ENCODE measurements around the gene JAKMIP2. TPM values are rescaled to one million over a fixed set of nuclear protein-coding genes. Genes with fewer than 3 reads are reported as not detected.

The JAKMIP2 gene
- total RNA-seq, 1 experiment from 2014 or later = not detected

GRCh38 chr5:147619281-147619878, 163.1 kb downstream of the JAKMIP2 start:
- no TSS peak for BruUV-seq (replicated peaks)
- H3K27ac ChIP-seq (ENCODE audit: low read depth, low read length) = no peak overlapping the region

More at GRCh38 chr5:147619281-147619878, 163.1 kb downstream of the JAKMIP2 start:
- Histone ChIP-seq H3K4me1 (ENCODE audit: control insufficient read depth in 1 of 2, insufficient read depth in 2 of 2, low read length in 2 of 2) (no peaks in the 10 kb centered on the region), H2AFZ (ENCODE audit: low read depth, low read length, poor library complexity, severe bottlenecking) (no peak overlapping the region), H4K20me1 (ENCODE audit: insufficient read depth) (no peaks in the 10 kb centered on the region), H3K4me3 (replicated peaks in 1 of 2; ENCODE audit: low read depth in 1 of 2, low read length in 2 of 2) (no peak overlapping the region), H3K9ac (ENCODE audit: low read length) (no peak overlapping the region), H3K9me2 (ENCODE audit: insufficient read depth) (no peaks in the 10 kb centered on the region), H3K36me3 (ENCODE audit: control insufficient read depth in 1 of 2, insufficient read depth in 2 of 2, low read length in 2 of 2) (no peaks in the 10 kb centered on the region), H3K27me3 (ENCODE audit: insufficient read depth, low read length) (no peaks in the 10 kb centered on the region), H3K4me2 (ENCODE audit: low read length) (no peak overlapping the region), H3K79me2 (ENCODE audit: insufficient read depth, low read length) (no peaks in the 10 kb centered on the region), H3K9me3 (ENCODE audit: control insufficient read depth in 1 of 2, insufficient read depth in 1 of 2, low read depth in 1 of 2, low read length in 2 of 2) (no peaks in the 10 kb centered on the region)
- no peak for ATAC-seq
- no peak for TF ChIP-seq CBX3 (IDR thresholded peaks at IDR 0.05; ENCODE audit: low read depth)
- TF ChIP-seq EZH2phosphoT487 (IDR thresholded peaks at IDR 0.05; ENCODE audit: borderline replicate concordance) = no peak
- TF ChIP-seq ZFX (IDR thresholded peaks at IDR 0.05) = no peak
- TF ChIP-seq ELF1 (IDR thresholded peaks at IDR 0.05; ENCODE audit: borderline replicate concordance, low read depth) = no peak
- TF ChIP-seq MAX (IDR thresholded peaks at IDR 0.05) = no peak
- no peak for TF ChIP-seq CTCF (IDR thresholded peaks at IDR 0.05 in 2 of 3, conservative IDR thresholded peaks at IDR 0.05 in 1 of 3; ENCODE audit: borderline replicate concordance in 1 of 3, insufficient read depth in 1 of 3, low read depth in 2 of 3, low read length in 2 of 3)
- no peak for TF ChIP-seq ZBTB33 (IDR thresholded peaks at IDR 0.05; ENCODE audit: extremely low read depth, insufficient replicate concordance, low read length)
- TF ChIP-seq TCF7L2 (IDR thresholded peaks at IDR 0.05; ENCODE audit: borderline replicate concordance, extremely low read depth, insufficient read depth, insufficient read length) = no peak
- no peak for TF ChIP-seq POLR2AphosphoS5 (IDR thresholded peaks at IDR 0.05; ENCODE audit: low read depth, low read length)
- no peak for TF ChIP-seq EGR1 (IDR thresholded peaks at IDR 0.05; ENCODE audit: low read depth)
- no peak for TF ChIP-seq YY1 (IDR thresholded peaks at IDR 0.05; ENCODE audit: extremely low read depth, insufficient replicate concordance, low read depth, low read length)
- TF ChIP-seq SIN3A (IDR thresholded peaks at IDR 0.05; ENCODE audit: low read depth) = no peak
- TF ChIP-seq ATF3 (IDR thresholded peaks at IDR 0.05) = no peak
- no peak for TF ChIP-seq EZH2 (IDR thresholded peaks at IDR 0.05)
- no peak for TF ChIP-seq REST (IDR thresholded peaks at IDR 0.05; ENCODE audit: low read depth)
- TF ChIP-seq POLR2A (IDR thresholded peaks at IDR 0.05; ENCODE audit: borderline replicate concordance, extremely low read depth, insufficient read depth, insufficient read length) = no peak
- TF ChIP-seq FOSL1 (IDR thresholded peaks at IDR 0.05; ENCODE audit: low read depth) = no peak
- no peak for TF ChIP-seq ZNF274 (IDR thresholded peaks at IDR 0.05; ENCODE audit: low read depth, low read length)
- TF ChIP-seq CEBPB (IDR thresholded peaks at IDR 0.05; ENCODE audit: low read depth) = no peak
- TF ChIP-seq RAD21 (IDR thresholded peaks at IDR 0.05; ENCODE audit: low read depth) = no peak
- POLR2A ChIA-PET = no interaction called here
- RAD21 ChIA-PET (ENCODE audit: low non-redundant PET in 1 of 2, low total read pairs in 2 of 2, uncharacterized antibody in 2 of 2, unreplicated experiment in 2 of 2) = no interaction called here
- intact Hi-C loops (cut with micrococcal nuclease) = no loop called here
- no peak for DNase-seq (ENCODE audit: low read depth, low spot score)
- CTCF ChIA-PET = interaction anchor here (1.7 kb wide), 1 partner anchor 9 kb away, joined by 6 read pairs; no protein-coding TSS in a partner anchor

All from HCT116 (cell line).